Loucy (cell line): ENCODE data around the gene P2RY8.

ENCODE experiments used
- H2AFZ ChIP-seq: fragments of 200-600 bp; sonication (generic); 2 replicates; pipeline ENCODE4 v1.6.0; 2016; ENCODE audit warnings: antibody characterized with exemption, mild to moderate bottlenecking, low read length, moderate library complexity
- H3F3A ChIP-seq: fragments of 200-600 bp; 2 replicates; pipeline ENCODE4 v1.6.0; 2016; ENCODE audit warnings: antibody characterized with exemption, low read depth, mild to moderate bottlenecking
- H3K27me3 ChIP-seq: fragments of 200-600 bp; sonication (generic); 2 replicates; pipeline ENCODE4 v1.6.1; 2014; ENCODE audit warnings: low read length, mild to moderate bottlenecking; ENCODE audit not compliant: insufficient read depth, poor library complexity, severe bottlenecking
- H3K36me3 ChIP-seq: fragments of 200-600 bp; sonication (generic); 2 replicates; pipeline ENCODE4 v1.6.1; 2016; ENCODE audit warnings: low read length; ENCODE audit not compliant: insufficient read depth
- H3K4me1 ChIP-seq: fragments of 200-600 bp; sonication (generic); 2 replicates; pipeline ENCODE4 v1.5.1; 2014; ENCODE audit warnings: low read length, mild to moderate bottlenecking; ENCODE audit not compliant: insufficient read depth, poor library complexity, severe bottlenecking
- H3K4me2 ChIP-seq: fragments of 200-600 bp; sonication (generic); 2 replicates; pipeline ENCODE4 v1.6.0; 2014; ENCODE audit warnings: antibody characterized with exemption, low read length, low read depth, mild to moderate bottlenecking; ENCODE audit not compliant: poor library complexity, severe bottlenecking
- H3K4me3 ChIP-seq: fragments of 200-600 bp; sonication (generic); 2 replicates; pipeline ENCODE4 v1.5.1; 2014; ENCODE audit warnings: low read length, mild to moderate bottlenecking, mixed read lengths; ENCODE audit not compliant: poor library complexity, severe bottlenecking
- H3K79me2 ChIP-seq: fragments of 200-600 bp; sonication (generic); 2 replicates; pipeline ENCODE4 v1.6.1; 2014; ENCODE audit warnings: low read length; ENCODE audit not compliant: insufficient read depth
- H3K9ac ChIP-seq: fragments of 200-600 bp; sonication (generic); 2 replicates; pipeline ENCODE4 v1.6.0; 2014; ENCODE audit warnings: mild to moderate bottlenecking, low read depth, low read length, moderate library complexity; ENCODE audit not compliant: poor library complexity, severe bottlenecking
- H3K9me2 ChIP-seq: fragments of 200-600 bp; sonication (generic); replicated peaks from 2 replicates; pipeline ENCODE4 v1.6.1; 2016; ENCODE audit warnings: low read depth, low read length, mixed read lengths
- H3K9me3 ChIP-seq: fragments of 200-600 bp; sonication (generic); 2 replicates; pipeline ENCODE4 v1.6.1; 2014; ENCODE audit warnings: mild to moderate bottlenecking, antibody characterized with exemption, low read length, low read depth; ENCODE audit not compliant: insufficient read depth
- H4K20me1 ChIP-seq: fragments of 200-600 bp; sonication (generic); 2 replicates; pipeline ENCODE4 v1.6.0; 2014; ENCODE audit warnings: antibody characterized with exemption, low read length, mild to moderate bottlenecking; ENCODE audit not compliant: insufficient read depth, poor library complexity, severe bottlenecking
- EZH2phosphoT487 ChIP-seq: fragments of 200-600 bp; IDR thresholded peaks from 2 replicates; pipeline ENCODE4 v1.6.1; 2018; ENCODE audit warnings: antibody characterized with exemption, mild to moderate bottlenecking, moderate library complexity, borderline replicate concordance
- TF ChIP-seq, protein P1 (sequence below): fragments of 200-600 bp; sonication (generic); conservative IDR thresholded peaks from 2 replicates; pipeline ENCODE4 v1.5.1; 2014; ENCODE audit warnings: mild to moderate bottlenecking, antibody characterized with exemption, low read length

P2RY8 gene

DNA sequence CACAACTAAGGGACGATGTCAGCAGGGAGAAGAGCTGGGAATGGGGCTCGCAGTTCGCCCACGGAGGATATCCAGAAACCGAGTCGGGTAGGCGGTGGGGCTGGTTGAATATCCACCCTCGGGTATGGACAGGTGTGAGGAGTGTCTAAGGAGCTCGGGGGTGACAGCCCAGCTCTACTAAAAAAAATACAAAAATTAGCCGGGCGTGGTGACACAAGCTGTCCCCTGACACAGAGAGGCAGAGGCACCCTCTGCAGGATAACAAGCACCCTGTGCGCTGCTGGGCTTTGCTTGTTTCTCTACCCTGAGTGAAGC lies 72.1 kb downstream of the P2RY8 start:
- H3F3A ChIP-seq = peaks cover 5% of the 10 kb centered on the region; the same call in 1 of the 2 replicates
- H3K9me3 ChIP-seq = no peaks in the 10 kb centered on the region
- H3K36me3 ChIP-seq = peaks cover 38% of the 10 kb centered on the region; the same call in 1 of the 2 replicates
- H3K4me1 ChIP-seq = peaks cover 15% of the 10 kb centered on the region
- no peaks in the 10 kb centered on the region for H3K9me2 ChIP-seq
- no peak overlapping the region for H3K9ac ChIP-seq
- H3K27me3 ChIP-seq = no peaks in the 10 kb centered on the region
- no peak overlapping the region for H3K4me3 ChIP-seq
- H4K20me1 ChIP-seq = no peaks in the 10 kb centered on the region
- H3K79me2 ChIP-seq = peaks cover 13% of the 10 kb centered on the region
- no peak overlapping the region for H2AFZ ChIP-seq
- no peak overlapping the region for H3K4me2 ChIP-seq
- TF ChIP-seq, protein P1, sequence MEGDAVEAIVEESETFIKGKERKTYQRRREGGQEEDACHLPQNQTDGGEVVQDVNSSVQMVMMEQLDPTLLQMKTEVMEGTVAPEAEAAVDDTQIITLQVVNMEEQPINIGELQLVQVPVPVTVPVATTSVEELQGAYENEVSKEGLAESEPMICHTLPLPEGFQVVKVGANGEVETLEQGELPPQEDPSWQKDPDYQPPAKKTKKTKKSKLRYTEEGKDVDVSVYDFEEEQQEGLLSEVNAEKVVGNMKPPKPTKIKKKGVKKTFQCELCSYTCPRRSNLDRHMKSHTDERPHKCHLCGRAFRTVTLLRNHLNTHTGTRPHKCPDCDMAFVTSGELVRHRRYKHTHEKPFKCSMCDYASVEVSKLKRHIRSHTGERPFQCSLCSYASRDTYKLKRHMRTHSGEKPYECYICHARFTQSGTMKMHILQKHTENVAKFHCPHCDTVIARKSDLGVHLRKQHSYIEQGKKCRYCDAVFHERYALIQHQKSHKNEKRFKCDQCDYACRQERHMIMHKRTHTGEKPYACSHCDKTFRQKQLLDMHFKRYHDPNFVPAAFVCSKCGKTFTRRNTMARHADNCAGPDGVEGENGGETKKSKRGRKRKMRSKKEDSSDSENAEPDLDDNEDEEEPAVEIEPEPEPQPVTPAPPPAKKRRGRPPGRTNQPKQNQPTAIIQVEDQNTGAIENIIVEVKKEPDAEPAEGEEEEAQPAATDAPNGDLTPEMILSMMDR = no peak
- no peak for TF ChIP-seq EZH2phosphoT487

DNA sequence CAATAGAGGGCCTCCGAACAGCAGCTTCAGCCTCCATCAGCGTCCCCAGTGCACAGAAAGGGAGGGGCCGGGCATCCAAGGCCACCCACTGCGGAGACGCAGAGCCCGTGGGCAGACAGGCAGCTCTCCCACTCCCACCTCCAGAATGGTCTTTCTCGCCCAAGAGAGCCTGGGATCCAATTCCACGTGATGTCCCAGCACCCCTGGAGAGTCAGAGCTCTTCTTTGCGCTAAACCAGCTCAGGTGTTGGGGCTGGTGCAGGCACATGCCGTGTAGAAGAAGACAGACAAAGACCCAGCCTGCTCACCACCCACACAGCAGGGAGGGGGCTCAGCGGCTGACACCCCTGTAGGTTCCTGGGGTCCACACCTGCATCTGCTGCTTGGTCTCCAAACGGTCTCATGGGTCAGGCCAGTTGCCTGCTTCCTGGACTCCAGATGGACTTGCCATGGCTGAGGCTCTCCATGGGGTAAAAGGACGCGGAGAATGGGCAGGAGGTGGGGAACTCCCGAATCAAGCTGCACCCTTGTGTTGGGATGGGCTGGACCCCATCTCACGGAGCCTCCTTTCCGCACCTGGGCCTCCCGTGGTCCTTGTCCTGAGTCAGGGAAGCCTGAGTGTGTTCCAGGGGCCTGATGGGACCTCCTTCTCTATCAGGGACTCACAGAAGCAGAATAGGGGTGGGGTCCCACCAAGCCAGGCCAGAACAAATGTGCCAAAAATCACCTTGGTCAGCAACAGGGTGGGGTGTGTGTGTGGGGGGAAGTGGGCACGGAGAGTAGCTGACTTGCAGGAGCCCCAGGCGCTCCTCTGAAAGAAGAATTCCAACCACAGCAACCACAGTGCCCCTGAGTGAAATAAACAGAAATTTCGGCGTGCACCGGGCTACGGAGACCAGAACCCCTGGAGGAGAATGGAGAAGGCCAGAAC lies 72.7 kb downstream of the P2RY8 start:
- Histone ChIP-seq H3K9ac (no peak overlapping the region), H4K20me1 (no peaks in the 10 kb centered on the region), H3K4me2 (no peak overlapping the region), H3K9me2 (no peaks in the 10 kb centered on the region), H3K4me3 (no peak overlapping the region), H3K4me1 (peaks cover 15% of the 10 kb centered on the region), H3K27me3 (no peaks in the 10 kb centered on the region), H3K36me3 (peaks cover 38% of the 10 kb centered on the region; the same call in 1 of the 2 replicates), H3K9me3 (no peaks in the 10 kb centered on the region), H3K79me2 (peaks cover 9% of the 10 kb centered on the region), H2AFZ (no peak overlapping the region), H3F3A (peaks cover 5% of the 10 kb centered on the region; the same call in 1 of the 2 replicates)
- TF ChIP-seq EZH2phosphoT487 = no peak

DNA sequence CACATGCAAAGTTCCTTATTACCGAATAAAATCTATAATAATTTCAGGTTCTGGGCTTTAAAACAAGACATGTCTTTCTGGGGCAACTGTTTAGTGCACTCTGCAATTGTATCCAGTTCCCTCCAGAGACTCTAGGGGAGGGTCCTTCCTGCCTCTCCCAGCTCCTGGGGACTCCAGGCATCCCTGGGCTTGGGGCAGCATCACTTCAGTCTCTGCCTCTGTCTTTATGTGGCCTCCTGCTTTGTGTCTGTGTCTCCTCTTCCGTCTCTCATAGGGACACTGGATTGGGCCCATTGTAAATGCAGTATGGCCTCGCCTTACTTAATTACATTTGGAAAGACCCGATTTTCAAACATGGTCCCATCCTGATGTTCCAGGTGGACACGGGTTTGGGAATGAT lies 73.4 kb downstream of the P2RY8 start:
- Histone ChIP-seq H3K9ac (no peak overlapping the region), H3K4me3 (no peak overlapping the region), H3K4me2 (no peak overlapping the region), H3K79me2 (peaks cover 9% of the 10 kb centered on the region), H4K20me1 (no peaks in the 10 kb centered on the region), H3K36me3 (peaks cover 38% of the 10 kb centered on the region; the same call in 1 of the 2 replicates), H2AFZ (no peak overlapping the region), H3K27me3 (no peaks in the 10 kb centered on the region), H3K4me1 (peaks cover 15% of the 10 kb centered on the region), H3K9me2 (no peaks in the 10 kb centered on the region), H3F3A (peaks cover 5% of the 10 kb centered on the region; the same call in 1 of the 2 replicates), H3K9me3 (no peaks in the 10 kb centered on the region)
- TF ChIP-seq, protein P1 = no peak
- TF ChIP-seq EZH2phosphoT487 = no peak
